CD4-positive, alpha-beta T cell treated with Interleukin-17A for 4 hours (primary cell): Measurements from ENCODE around the gene OR1F1.
A peak's percentile ranks its signal among the peaks of the same experiment; 100 is the strongest.
"Not testable (repeated sequence)": the region's sequence is repeated elsewhere in the genome, so short reads cannot be mapped to it uniquely, and the experiment has no call there.

Experiments used
- DNase-seq: peaks from one replicate; pipeline ENCODE4 v3.0.0-alpha.2; 2020; ENCODE audit warnings: mixed read lengths

OR1F1 gene

DNA sequence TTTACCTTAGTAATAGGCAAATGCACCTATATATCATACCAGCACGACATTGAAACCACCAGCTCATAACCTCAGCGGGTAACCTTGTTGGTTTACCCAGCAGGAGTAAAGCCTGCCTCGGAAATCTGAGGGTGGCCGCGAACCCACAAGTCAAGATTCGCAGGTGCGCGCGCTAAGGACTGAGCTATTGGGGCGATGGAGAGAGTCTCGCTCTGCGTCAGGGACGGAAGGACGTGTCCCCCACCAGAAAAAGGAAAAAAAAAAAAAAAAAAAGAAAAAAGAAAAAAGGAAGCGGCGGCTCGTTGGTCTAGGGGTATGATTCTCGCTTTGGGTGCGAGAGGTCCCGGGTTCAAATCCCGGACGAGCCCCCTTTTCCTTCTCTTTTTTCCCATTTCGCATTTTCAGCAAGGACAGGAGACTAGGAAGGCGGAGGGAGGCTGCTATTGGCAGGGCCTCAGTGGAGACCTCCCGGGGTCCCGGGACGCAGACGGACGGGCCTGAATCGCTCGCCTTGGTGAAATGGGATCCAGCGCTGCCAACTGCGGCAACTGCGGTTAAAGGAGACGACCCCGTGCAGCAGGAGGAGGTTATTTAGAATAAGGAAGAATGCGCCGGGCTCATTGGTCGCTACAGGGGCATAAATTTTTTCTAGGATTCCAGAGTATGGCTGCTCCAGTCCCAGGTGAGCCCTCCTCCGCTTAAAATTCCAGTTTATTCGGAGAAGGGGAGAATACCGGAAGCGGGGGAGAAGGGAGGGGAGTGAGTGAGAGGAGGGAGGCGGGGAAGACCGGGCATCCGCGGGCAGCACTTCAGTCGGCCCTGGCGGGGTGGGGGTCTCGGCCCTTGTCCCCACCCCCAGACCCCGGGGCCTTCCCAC lies at the start of gene OR1F1:
Gene OR1F1, plus strand, starts transcription at position 407 of the 877 bp plus-strand sequence.
- peak; percentile 34 for DNase-seq

DNA sequence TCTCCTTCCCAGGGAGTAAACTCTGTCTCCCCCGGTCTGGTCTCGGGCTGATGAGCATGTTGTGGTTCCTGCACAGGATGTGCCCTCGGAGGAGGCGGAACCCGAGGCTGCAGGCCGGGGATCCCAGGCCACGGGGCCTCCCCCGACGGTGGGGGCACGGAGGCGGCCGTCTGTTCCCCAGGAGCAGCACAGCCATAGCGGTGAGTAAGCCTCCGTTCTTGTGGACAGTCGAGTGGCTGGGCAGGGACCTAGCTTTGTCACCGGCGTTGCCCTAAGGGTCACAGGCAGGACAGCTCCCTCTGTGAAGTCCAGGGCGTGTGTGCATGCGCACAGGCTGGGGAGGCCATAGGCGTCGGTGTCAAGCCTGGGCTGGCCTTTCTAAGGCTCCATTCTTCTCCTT lies 49.7 kb upstream of the OR1F1 start:
- DNase-seq, result no peak

DNA sequence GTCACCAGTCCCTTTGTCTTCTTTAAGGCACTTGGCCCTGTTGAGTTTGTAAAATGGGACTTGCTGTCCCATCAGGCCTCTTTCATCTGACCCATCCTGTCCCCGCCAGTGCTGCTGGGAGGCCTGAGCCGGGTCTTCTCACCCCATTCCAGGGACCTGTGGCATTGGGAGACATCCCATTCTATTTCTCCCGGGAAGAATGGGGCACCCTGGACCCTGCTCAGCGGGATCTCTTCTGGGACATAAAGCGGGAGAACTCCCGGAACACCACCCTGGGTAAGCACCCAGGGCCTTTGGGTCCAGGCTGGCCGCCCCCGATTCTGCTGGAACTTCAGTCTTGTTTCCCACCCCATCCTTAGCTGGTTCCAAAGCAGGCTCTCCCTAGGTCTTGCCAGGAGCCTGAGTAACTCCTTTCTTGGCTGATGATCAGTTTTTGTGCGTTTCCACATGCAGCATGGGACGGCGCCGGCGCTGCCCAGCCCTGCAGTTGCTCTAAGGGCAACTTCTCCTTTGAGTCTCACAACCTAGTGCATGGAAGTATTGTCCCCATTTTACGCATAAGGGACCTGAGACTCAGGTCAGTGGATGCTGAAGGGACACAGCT lies 49.1 kb upstream of the OR1F1 start:
- no peak for DNase-seq

DNA sequence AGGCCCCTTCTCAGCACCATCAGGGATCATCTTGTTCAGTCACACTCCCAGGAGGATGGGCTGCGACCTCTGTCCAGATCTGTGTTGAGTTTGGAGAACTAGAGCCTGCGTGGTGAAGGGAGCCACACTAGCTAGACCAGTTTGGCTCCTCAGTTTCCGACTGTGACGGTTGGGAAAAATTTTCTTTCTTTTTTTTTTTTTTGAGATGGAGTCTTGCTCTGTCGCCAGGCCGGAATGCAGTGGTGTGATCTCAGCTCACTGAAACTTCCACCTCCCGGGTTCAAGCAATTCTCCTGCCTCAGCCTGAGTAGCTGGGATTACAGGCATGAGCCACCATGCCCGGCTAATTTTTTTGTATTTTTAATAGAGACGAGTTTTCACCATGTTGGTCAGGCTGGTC lies 48.4 kb upstream of the OR1F1 start:
- DNase-seq, result not testable (repeated sequence)

DNA sequence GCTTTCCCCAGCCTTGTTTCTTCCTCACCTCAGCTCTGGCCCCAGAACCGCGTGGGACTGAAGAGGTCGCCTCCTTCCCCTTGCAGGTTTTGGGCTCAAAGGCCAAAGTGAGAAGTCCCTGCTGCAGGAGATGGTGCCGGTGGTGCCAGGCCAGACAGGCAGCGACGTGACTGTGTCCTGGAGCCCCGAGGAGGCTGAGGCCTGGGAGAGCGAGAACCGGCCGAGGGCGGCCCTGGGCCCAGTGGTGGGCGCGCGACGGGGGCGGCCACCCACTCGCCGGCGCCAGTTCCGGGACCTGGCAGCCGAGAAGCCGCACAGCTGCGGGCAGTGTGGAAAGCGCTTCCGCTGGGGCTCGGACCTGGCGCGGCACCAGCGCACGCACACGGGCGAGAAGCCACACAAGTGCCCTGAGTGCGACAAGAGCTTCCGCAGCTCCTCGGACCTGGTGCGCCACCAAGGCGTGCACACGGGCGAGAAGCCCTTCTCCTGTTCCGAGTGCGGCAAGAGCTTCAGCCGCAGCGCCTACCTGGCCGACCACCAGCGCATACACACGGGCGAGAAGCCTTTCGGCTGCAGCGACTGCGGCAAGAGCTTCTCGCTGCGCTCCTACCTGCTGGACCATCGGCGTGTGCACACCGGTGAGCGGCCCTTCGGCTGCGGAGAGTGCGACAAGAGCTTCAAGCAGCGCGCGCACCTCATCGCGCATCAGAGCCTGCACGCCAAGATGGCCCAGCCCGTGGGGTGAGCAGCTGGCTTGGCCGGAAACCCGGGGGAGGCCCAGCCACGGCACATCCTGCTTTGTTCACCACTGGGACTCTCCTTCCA lies 47.2 kb upstream of the OR1F1 start:
- no peak for DNase-seq

DNA sequence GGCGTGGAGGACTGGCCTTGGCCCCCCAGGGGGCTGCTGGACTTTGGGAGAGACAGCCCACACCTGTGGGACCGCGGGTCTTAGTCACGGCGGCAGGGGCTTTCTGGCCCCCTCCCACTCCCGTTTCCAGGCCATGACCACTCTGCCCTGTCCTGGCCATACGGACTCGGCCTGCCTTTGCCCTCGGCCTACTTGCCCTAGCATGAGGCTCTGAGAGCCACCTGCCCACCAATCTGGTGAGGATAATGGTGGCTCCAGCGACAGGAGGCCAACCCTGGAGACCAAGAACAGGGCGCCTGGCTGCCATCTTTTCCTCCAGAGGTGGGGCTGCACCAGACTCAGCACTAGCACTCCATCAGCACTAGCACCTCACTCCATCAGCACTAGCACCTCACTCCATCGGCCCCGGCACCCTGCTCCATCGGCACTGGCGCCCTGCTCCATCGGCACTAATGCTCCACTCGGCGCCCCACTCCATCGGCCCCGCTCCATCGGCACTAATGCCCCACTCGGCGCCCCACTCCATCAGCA lies 46.2 kb upstream of the OR1F1 start:
- no peak for DNase-seq

DNA sequence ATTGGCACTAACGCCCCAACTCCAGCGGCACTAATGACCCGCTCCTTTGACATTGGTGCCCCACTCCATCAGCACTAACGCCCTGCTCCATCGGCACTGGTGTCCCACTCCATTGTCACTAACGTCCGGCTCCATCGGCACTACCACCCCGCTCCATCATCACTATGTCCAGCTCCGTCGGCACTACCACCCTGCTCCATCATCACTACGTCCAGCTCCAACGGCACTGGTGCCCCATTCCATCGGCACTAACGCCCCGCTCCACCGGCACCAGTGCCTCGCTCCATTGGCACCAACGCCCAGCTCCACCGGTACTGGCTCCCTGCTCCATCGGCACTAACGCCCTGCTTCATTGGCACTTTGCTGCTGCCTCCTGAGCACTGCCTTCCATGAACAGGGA lies 45.7 kb upstream of the OR1F1 start:
- DNase-seq, result no peak

DNA sequence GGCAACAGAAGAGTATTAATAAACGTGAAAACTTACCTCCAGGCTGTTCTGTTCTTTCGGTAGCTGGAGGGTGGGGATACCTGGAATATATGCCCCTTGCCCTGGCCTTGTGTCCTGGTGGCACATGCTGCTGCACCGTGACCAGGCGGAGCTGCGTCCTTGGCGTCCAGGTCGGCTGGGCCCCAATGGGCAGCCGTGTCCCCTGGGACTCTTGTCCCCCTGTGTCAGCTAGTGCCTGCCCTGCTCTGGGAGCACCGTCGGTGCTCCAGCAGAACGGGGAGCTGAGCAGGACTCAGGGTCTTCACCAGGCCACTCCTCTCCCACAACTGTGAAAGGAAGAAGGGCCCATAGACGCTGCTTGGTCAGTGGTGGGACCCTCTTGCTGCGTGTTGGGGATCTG lies 45.2 kb upstream of the OR1F1 start:
- DNase-seq, result no peak

DNA sequence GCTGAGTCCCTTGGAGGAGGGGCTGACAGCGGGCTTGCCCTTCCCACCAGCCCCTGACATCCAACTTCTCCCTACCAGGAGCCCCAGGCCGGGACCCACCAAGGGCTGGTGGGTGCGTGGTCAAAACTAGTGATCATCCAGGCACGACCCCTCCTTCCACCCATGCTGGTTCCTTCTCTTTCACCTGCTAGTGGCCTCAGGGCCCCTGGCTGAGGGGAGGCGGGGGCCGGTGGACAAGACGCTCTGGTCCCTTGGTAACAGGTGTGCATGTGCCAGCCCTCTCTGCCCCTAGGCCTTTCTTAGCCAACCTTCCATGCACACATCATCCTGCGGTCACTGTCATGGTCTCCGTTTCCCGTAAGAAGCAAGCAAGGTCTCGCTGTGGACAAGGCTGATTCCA lies 44.8 kb upstream of the OR1F1 start:
- no peak for DNase-seq

DNA sequence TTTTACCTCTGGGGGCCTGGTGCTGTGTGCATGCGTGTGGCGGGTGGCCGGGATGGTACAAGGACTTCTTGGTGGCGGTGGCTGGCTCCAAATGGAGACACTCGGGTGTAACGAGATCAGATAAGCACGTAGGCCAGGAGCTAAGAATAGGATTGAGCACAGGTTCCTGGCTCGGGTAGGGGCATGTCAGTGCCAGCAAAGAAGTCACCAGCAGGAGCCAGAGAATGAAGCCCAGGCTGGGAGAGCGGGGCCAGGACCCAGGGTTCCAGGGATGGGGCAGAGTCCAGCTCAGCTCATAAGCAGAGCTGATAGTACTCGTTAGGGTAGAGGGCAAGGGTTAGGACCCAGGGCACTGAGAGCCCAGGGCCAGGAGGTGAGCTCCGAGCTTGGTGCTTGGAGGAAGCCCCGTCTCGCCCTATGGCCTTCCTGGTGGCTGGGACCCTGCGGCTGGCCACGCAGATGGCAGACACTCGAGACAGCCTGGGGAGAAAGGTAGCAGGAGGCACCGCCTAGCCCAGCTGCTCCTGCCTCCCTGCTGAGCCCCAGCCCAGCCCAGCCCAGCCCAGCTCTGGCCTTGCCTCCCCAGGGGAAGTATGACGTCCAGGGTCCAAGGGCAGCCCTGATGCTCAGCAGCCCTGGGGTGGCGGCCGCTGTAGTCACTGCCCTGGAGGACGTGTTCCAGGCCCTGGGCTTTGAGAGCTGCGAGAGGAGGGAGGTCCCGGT lies 44.2 kb upstream of the OR1F1 start:
- no peak for DNase-seq

DNA sequence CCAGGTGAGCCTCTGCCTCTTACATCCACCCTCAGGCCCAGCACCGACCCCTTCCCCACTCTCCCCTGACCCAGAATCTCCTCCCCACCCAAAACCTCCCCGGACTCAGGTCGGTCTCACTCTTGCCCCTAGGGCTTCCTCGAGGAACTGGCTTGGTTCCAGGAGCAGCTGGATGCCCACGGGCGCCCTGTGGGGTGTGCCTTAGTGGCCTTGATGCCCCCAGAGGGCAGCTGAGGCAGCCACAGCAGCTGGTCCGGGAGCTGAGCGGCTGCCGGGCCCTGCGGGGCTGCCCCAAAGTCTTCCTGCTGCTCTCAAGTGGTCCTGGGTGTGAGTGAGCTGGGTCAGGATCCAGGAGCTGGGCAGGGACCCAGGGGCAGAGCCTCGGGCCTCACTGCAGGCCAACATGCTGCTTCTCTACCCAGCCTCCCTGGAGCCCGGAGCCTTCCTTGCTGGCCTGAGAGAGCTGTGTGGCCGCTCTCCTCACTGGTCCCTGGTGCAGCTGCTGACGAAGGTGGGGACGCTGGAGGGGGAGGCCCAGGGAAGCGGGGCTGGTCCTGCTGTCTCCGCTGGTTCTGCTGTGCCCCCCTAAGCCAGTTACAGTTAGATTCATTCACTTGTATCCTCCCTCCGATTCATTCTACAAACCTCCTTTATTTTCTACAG lies 43.6 kb upstream of the OR1F1 start:
- DNase-seq, result no peak

DNA sequence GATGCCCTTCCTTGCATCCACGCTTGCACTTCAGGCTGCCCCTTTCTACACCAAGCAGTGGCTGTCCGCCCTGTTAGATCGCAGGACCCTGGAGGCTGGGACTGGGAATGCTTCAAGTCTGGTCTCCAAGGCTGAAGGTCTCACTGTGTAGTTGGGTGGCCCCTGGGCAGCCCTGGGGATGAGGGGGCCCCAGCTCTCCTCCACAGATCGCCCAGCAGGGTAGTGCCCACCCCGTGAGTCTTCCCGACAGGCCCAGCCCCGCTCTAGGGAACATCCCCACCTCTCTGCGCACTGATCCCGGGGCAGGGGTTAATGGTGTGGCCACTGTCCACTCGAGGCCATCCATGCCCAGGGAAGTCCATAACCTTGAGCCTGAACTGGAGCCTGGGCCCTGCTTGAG lies 42.9 kb upstream of the OR1F1 start:
- no peak for DNase-seq

DNA sequence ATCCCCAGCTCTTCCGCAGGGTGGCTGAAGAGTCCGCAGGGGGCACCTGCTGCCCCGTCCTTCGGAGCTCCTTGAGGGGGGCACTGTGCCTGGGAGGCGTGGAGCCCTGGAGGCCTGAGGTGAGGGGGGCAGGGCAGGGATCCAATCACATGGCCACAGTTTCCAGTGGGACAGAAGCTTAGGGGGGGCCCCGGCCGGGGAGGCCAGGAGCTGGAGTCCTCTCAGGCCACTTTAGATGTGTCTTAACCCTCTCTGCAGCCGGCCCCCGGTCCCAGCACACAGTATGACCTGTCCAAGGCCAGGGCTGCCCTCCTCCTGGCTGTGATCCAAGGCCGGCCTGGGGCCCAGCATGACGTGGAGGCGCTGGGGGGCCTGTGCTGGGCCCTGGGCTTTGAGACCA lies 42.3 kb upstream of the OR1F1 start:
- DNase-seq, result no peak

DNA sequence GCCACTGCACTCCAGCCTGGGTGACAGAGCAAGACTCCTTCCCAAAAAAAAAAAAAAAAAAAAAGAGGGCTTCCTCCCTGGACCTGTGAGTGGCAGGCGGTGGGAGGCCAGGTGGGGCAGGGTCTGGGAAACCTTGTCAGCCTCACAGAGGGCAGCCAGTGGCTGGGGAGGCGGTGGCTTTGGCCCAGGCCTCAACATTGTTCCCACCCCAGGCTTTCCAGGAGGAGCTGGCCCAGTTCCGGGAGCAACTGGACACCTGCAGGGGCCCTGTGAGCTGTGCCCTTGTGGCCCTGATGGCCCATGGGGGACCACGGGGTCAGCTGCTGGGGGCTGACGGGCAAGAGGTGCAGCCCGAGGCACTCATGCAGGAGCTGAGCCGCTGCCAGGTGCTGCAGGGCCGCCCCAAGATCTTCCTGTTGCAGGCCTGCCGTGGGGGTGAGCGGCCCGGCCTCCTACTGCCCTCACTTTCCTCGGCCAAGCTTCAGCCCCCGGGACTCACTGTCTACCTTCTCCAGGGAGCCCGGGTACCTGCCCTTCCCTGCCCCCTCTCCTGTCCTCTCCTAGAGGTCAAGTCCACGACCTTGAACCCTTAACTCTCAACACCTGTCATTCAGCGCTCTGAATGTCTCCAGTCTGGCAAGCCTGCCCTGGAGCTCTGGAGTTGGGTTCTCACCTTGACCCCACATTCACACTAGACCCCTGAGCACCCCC lies 40.8 kb upstream of the OR1F1 start:
- DNase-seq, result no peak

DNA sequence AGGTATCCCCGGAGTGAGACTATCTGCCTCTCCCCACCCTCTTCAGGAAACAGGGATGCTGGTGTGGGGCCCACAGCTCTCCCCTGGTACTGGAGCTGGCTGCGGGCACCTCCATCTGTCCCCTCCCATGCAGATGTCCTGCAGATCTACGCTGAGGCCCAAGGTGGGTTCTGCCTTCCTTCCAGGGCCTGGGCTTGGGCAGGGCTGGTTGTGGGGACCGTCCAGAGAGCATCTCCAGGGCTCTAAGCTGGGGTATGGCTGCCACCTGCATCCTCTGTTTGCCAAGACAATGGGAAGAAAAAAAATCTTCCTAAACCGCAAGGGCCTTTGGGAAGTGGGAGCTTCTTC lies 40.3 kb upstream of the OR1F1 start:
- DNase-seq, result no peak

DNA sequence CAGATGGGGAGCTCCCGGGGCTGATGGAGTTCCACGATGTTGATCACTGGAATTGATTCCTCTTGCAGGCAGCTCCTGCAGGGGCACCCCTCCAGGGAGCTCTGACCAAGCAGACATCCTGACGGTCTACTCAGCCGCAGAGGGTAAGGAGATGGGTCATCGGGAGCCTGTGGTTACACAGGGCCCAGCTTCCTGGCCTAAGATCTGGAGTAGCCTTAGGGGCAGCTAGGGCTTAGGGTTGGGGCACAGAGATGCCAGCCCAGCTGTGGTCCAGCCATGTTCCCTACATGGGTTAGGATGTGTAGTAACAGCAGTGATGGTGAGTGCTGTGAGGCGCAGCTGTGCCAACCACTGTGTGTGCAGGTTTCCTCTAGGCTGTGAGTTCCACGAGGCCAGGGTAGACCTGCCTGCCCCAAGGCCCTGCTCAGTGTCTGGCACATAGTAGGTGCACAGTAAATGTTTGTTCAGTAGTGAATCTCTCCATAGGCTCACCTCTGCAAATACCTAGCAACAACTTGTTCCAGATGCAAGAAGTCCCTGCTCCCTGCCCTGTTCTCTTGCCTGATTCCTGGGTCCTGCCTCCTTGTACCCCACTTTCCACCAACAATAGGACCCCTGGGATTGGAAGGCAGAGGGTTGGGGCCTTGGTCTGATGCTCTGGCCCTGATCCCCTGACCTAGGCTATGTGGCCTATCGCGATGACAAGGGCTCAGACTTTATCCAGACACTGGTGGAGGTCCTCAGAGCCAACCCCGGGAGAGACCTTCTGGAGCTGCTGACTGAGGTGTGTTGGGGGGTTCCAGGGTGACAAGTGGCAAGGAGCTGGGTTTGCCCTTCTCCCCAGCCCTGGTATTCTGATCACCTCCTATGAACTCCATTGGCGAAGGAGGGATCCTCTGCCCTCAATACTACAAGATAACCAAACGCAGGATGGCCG lies 39.5 kb upstream of the OR1F1 start:
- DNase-seq, result no peak

DNA sequence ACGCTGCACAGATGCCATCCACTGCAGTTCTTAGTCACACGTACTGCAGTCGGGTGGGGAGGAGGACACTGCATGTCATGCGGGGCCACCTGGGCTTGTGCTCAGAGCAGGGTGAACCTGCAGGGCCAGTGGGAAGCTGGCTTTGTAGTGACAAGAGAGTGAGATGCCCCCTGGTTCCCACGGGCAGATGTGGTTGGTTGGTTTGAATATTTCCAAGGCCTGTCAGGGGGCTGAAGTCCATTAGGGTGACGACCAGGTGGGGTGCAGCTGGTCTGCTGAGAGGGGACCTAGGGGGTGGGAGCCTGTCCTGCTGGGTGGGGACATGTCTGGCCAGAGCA lies 38.8 kb upstream of the OR1F1 start:
- no peak for DNase-seq

DNA sequence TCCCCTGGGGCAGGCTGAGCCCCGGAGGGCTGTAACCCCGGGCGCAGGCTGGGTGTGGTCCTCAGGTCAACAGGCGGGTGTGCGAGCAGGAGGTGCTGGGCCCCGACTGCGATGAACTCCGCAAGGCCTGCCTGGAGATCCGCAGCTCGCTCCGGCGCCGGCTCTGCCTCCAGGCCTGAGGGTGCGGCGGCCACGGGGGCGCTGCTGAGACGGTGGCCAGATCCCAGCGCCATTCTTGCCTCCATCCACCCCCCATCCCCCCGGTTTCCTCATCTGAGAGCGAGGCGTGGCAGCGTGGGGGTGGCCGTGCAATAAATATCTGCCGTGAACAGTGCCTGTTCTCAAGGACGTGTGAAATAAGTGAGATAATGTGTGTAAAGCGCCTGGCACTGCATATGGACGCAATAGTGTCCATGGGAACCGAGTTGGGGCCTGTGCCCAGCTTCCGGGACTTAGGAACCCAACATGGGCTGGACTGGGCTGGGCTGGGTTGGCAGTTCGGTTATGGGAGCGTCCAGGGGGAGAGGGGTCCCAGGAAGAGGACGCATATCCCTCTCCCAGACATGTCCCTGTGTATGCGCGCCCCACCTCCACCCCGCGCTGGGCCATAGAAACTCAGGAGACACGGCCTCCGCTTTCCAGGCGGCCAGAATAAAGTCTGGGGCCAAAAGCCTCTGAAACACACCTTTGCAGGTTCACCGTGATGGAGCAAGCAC lies 38.2 kb upstream of the OR1F1 start:
- DNase-seq, result peak; percentile 67

DNA sequence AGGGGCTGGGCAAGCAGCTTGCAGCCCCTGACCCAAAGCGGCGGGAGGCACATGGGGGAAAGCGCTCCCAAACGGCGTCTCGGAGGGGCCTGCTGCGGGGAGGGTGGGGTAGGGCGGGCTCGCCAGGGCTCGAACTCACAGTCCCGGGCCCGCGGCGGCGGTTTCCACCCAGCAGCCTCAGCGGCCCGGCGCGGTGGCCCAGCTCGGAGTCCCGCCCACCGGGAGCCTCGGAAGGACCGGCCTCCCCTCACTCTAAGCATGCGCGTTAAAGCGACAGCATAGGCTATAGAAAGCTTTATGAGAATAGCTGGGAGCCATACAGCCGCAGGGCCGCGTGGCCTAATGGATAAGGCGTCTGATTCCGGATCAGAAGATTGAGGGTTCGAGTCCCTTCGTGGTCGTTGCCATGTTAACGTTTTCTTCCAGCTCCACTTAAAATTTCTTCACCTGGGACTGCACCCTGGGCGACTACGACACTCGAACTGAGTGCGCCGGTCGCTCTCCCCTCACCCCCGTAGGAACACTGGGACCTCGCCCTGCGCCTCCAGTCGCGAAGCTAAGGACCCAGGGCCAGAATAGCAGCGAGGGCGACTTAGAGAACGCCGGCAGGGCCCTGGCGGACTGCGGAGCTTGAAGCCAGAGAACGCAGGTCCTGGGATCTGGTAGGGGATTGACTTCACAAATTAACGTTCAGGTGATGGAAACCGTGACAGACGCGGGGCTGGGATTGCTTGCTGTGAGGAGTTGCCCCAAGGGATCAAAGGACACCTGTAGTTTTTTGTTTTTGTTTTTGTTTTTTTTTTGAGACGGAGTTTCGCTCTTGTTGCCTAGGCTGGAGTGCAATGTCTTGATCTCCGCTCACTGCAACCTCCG lies 37.4 kb upstream of the OR1F1 start:
- peak; percentile 96 for DNase-seq
